Colonic mucosa (tissue), 4 donors: Measurements from ENCODE around the gene THAP3. TPM values are rescaled to one million over a fixed set of nuclear protein-coding genes. Genes with fewer than 3 reads are reported as not detected.
A peak's percentile ranks its signal among the peaks of the same experiment; 100 is the strongest.

Experiments used
- DNase-seq: peaks from one replicate; pipeline ENCODE4 v3.0.0-alpha.2; 2020
- H3K27ac ChIP-seq: fragments of 200-600 bp; one replicate; pipeline ENCODE4 v1.8.0; 2021
- H3K27me3 ChIP-seq: fragments of 200-600 bp; one replicate; pipeline ENCODE4 v1.8.0; 2021
- H3K36me3 ChIP-seq: fragments of 200-600 bp; one replicate; pipeline ENCODE4 v1.8.0; 2021
- H3K4me1 ChIP-seq: fragments of 200-600 bp; one replicate; pipeline ENCODE4 v1.8.0; 2021; ENCODE audit warnings: mild to moderate bottlenecking
- H3K4me3 ChIP-seq: fragments of 200-600 bp; one replicate; pipeline ENCODE4 v1.8.0; 2021
- H3K9ac ChIP-seq, 2 donors: one replicate each; pipeline ENCODE4 v1.7.0; 2013; ENCODE audit warnings: control low read depth in 2 of 2, low read depth in 2 of 2, low read length in 2 of 2
- H3K9me3 ChIP-seq: fragments of 200-600 bp; one replicate; pipeline ENCODE4 v1.8.0; 2021
- CTCF ChIP-seq: fragments of 200-600 bp; IDR thresholded peaks from one replicate; pipeline ENCODE4 v1.8.0; 2022; ENCODE audit warnings: antibody characterized with exemption, mild to moderate bottlenecking
- intact Hi-C: fragments of 100-400 bp; cut with DNase I; formaldehyde crosslinking; loops from one replicate; pipeline ENCODE4 v1.14.1; 2022
- total RNA-seq, 2 donors: library from RNA; stranded (reverse); fragmentation: NEBNext Ultra II Directional in 1 of 2; extraction: Animal tissue kit (Norgen Biotek cat#: 25700) in 1 of 2; gene quantifications; one replicate each; pipeline ENCODE4 v1.2.1, GENCODE V29; 2021
- donor health status: healthy.
- donor health status: DM: no; HTN: no; CAD: no.
- donor health status: DM: no; HTN: no; CAD: no.

Gene THAP3
- total RNA-seq: 10 to 100 TPM in 1 of 2 donors, 1 to 10 TPM in 1; 9.1 to 18.2 TPM

- intact Hi-C loops: no loop called here
- DNase-seq: peak; percentile 92
- peak within 1 kb of the TSS; percentile 81 to 84 for H3K9ac ChIP-seq
- H3K36me3 ChIP-seq: no peaks in the 10 kb centered on the region
- TF ChIP-seq CTCF: no peak
- H3K27ac ChIP-seq: peak within 1 kb of the TSS; percentile 72
- H3K4me1 ChIP-seq: peaks cover 11% of the 10 kb centered on the region
- H3K4me3 ChIP-seq: peak within 1 kb of the TSS; percentile 83
- H3K27me3 ChIP-seq: no peaks in the 10 kb centered on the region
- H3K9me3 ChIP-seq: no peaks in the 10 kb centered on the region
Measured at GRCh38 chr1:6624710-6625583, at the start of gene THAP3. THAP3 (plus strand) TSS chr1:6624868; CDS start chr1:6625219, 351 bp downstream.

GRCh38 chr1:6577831-6578525 lies 46.7 kb upstream of the THAP3 start:
- no peaks in the 10 kb centered on the region for H3K9me3 ChIP-seq
- H3K9ac ChIP-seq: no peak overlapping the region
- no peak overlapping the region for H3K27ac ChIP-seq
- no peak for TF ChIP-seq CTCF
- no peaks in the 10 kb centered on the region for H3K36me3 ChIP-seq
- no peaks in the 10 kb centered on the region for H3K27me3 ChIP-seq
- no peak for DNase-seq
- intact Hi-C loops: no loop called here
- H3K4me1 ChIP-seq: peaks cover 16% of the 10 kb centered on the region
- no peak overlapping the region for H3K4me3 ChIP-seq

GRCh38 chr1:6578624-6579373 lies 45.9 kb upstream of the THAP3 start:
- peak overlapping the region; percentile 68 to 88 for H3K9ac ChIP-seq
- DNase-seq: no peak
- no peak overlapping the region for H3K27ac ChIP-seq
- H3K36me3 ChIP-seq: no peaks in the 10 kb centered on the region
- peaks cover 16% of the 10 kb centered on the region for H3K4me1 ChIP-seq
- no peaks in the 10 kb centered on the region for H3K27me3 ChIP-seq
- H3K4me3 ChIP-seq: peak overlapping the region; percentile 91
- TF ChIP-seq CTCF: no peak
- H3K9me3 ChIP-seq: no peaks in the 10 kb centered on the region
- intact Hi-C loops: no loop called here

- Histone ChIP-seq H3K36me3 (no peaks in the 10 kb centered on the region), H3K27me3 (no peaks in the 10 kb centered on the region), H3K4me1 (peaks cover 16% of the 10 kb centered on the region), H3K27ac (peak within 1 kb of the TSS; percentile 84), H3K4me3 (peak within 1 kb of the TSS; percentile 91), H3K9ac (peak within 1 kb of the TSS; percentile 88 to 97), H3K9me3 (no peaks in the 10 kb centered on the region)
- peak; percentile 100 for DNase-seq
- TF ChIP-seq CTCF: no peak
- intact Hi-C loops: no loop called here
Measured at GRCh38 chr1:6579374-6580118, 45.1 kb upstream of the THAP3 start, which contains the start of gene ZBTB48. ZBTB48 (plus strand) TSS chr1:6579994; CDS start chr1:6580610, 616 bp downstream.
